Lung (tissue), 12 donors: ENCODE measurements around the gene ZNF516. TPM values are rescaled to one million over a fixed set of nuclear protein-coding genes. Genes with fewer than 3 reads are reported as not detected.

Experiments used
- ATAC-seq: fragments of 200-7000 bp; cut with Tn5 transposase; one replicate; pipeline ENCODE4 v1.9.1; 2020; ENCODE audit warnings: moderate number of reproducible peaks; ENCODE audit not compliant: insufficient read depth, low FRiP score
- DNase-seq, 3 donors: peaks; one replicate each; pipeline ENCODE4 v3.0.0-alpha.2; 2013 to 2017
- H3K27ac ChIP-seq, 2 donors: one replicate each; pipeline ENCODE4 v1.5.1; 2013; ENCODE audit warnings: mild to moderate bottlenecking in 2 of 2, moderate library complexity in 2 of 2, control low read depth in 1 of 2, inconsistent platforms in 1 of 2, low read depth in 1 of 2, low read length in 1 of 2
- H3K27me3 ChIP-seq, 3 donors: one replicate each; pipeline ENCODE4 v1.5.1; 2013; ENCODE audit warnings: low read length in 2 of 3; ENCODE audit not compliant: control insufficient read depth in 3 of 3, insufficient read depth in 3 of 3
- H3K36me3 ChIP-seq, 4 donors: one replicate each; pipeline ENCODE4 v1.5.1; 2013; ENCODE audit warnings: low read length in 4 of 4, mild to moderate bottlenecking in 1 of 4, moderate library complexity in 1 of 4; ENCODE audit not compliant: control insufficient read depth in 4 of 4, insufficient read depth in 4 of 4
- H3K4me1 ChIP-seq, 5 donors: one replicate each; pipeline ENCODE4 v1.5.1; 2013; ENCODE audit warnings: low read length in 5 of 5, mild to moderate bottlenecking in 2 of 5, moderate library complexity in 1 of 5; ENCODE audit not compliant: control insufficient read depth in 5 of 5, insufficient read depth in 5 of 5
- H3K4me3 ChIP-seq: one replicate; pipeline ENCODE4 v1.5.1; 2013; ENCODE audit warnings: mild to moderate bottlenecking, control low read depth, moderate library complexity
- H3K9ac ChIP-seq, 2 donors: one replicate each; pipeline ENCODE4 v1.5.1; 2013; ENCODE audit warnings: low read length in 2 of 2, control low read depth in 1 of 2; ENCODE audit not compliant: insufficient read depth in 1 of 2
- H3K9me3 ChIP-seq, 4 donors: one replicate each; pipeline ENCODE4 v1.5.1; 2013; ENCODE audit warnings: low read length in 3 of 4, mild to moderate bottlenecking in 1 of 4, moderate library complexity in 1 of 4; ENCODE audit not compliant: control insufficient read depth in 4 of 4, insufficient read depth in 3 of 4
- CTCF ChIP-seq: IDR thresholded peaks from 2 replicates; pipeline ENCODE4 v1.5.1; 2012; ENCODE audit warnings: mild to moderate bottlenecking; ENCODE audit errors: control extremely low read depth, extremely low read depth
- WGBS, 2 donors: extraction: QIAGEN DNeasy Blood & Tissue Kit; methylation state at CpG; one replicate each; pipeline ENCODE4 v1.1.7; 2013; 5-methylcytosine and 5-hydroxymethylcytosine counted together
- polyA plus RNA-seq, 2 donors: library from polyadenylated mRNA; stranded (reverse); fragments of 200-250 nt; gene quantifications; one replicate each; pipeline ENCODE4 v1.2.1, GENCODE V29; 2013
- total RNA-seq, 2 donors: library from RNA; depleted of rRNA in 1 of 2; stranded (reverse); fragments of >200 nt in 1 of 2; gene quantifications; one replicate each; pipeline ENCODE4 v1.2.1, GENCODE V29; 2014 to 2021
- donor health status: control.
- donor health status: control.
- donor health status: Bipolar disorder and iron deficiency.
- donor health status: healthy.
- donor health status: DM: yes; HTN: yes; CAD: no.

Gene ZNF516
- total and polyA plus RNA-seq, 4 donors = 7.7 to 45.4 (median 26.4) TPM

GRCh38 chr18:76484749-76485387 is 10.2 kb downstream of the ZNF516 start:
- WGBS, 2 donors = 38 to 73% methylated on average over 6 of the region's 6 CpGs
- no peak for ATAC-seq
- H3K9ac ChIP-seq = no peak overlapping the region

GRCh38 chr18:76483780-76484179 is 11.3 kb downstream of the ZNF516 start:
- Histone ChIP-seq H3K4me1 (peaks cover 0 to 37% (median 15%) of the 10 kb centered on the region in 5 donors), H3K9me3 (no peaks in the 10 kb centered on the region), H3K27ac (peak overlapping the region in 1 of 2 donors; percentile 4), H3K4me3 (no peak overlapping the region), H3K27me3 (no peaks in the 10 kb centered on the region), H3K9ac (no peak overlapping the region), H3K36me3 (peaks cover 0 to 10% (median 2%) of the 10 kb centered on the region in 4 donors)
- ATAC-seq (no peak), DNase-seq (peak in 1 of 3 donors; percentile 35)
- WGBS, 2 donors = 72 to 73% methylated on average over 10 of the region's 10 CpGs
- no peak for TF ChIP-seq CTCF

More at GRCh38 chr18:76484749-76485387, 10.2 kb downstream of the ZNF516 start:
- no peak overlapping the region for H3K27ac ChIP-seq
- TF ChIP-seq CTCF = no peak
- no peak overlapping the region for H3K4me3 ChIP-seq
- H3K4me1 ChIP-seq = peaks cover 0 to 48% (median 24%) of the 10 kb centered on the region in 5 donors
- H3K27me3 ChIP-seq = no peaks in the 10 kb centered on the region
- DNase-seq = no peak
- H3K9me3 ChIP-seq = no peaks in the 10 kb centered on the region
- peaks cover 0 to 10% (median 2%) of the 10 kb centered on the region in 4 donors for H3K36me3 ChIP-seq

GRCh38 chr18:76482971-76483691 is 11.9 kb downstream of the ZNF516 start:
- ATAC-seq (peak; percentile 59), DNase-seq (no peak)
- Histone ChIP-seq H3K9ac (no peak overlapping the region), H3K9me3 (no peaks in the 10 kb centered on the region), H3K27ac (no peak overlapping the region), H3K36me3 (peaks cover 0 to 10% (median 2%) of the 10 kb centered on the region in 4 donors), H3K4me3 (no peak overlapping the region), H3K27me3 (no peaks in the 10 kb centered on the region), H3K4me1 (peaks cover 0 to 32% (median 11%) of the 10 kb centered on the region in 5 donors)
- no peak for TF ChIP-seq CTCF
- WGBS, 2 donors = 83 to 85% methylated on average over 15 of the region's 15 CpGs
